PC-3 (cell line): ENCODE measurements around the gene GORASP1.

Source experiments
- CTCF ChIP-seq: fragments of 300-600 bp; sonication (generic); conservative IDR thresholded peaks from 2 replicates; pipeline ENCODE4 v1.5.1; 2017; ENCODE audit warnings: antibody characterized with exemption, low read depth, mild to moderate bottlenecking, low read length
- EZH2phosphoT487 ChIP-seq: fragments of 300-600 bp; sonication (generic); IDR thresholded peaks from 2 replicates; pipeline ENCODE4 v1.6.1; 2018; ENCODE audit warnings: mild to moderate bottlenecking, antibody characterized with exemption, low read length, borderline replicate concordance

- TF ChIP-seq CTCF, result no peak
- TF ChIP-seq EZH2phosphoT487, result no peak
These were observed 8.2 kb downstream of the GORASP1 start for GRCh38 chr3:39099242-39099641.
